Myocyte (in vitro differentiated cells): Measurements from ENCODE around the gene CEP295NL. TPM values are rescaled to one million over a fixed set of nuclear protein-coding genes. Genes with fewer than 3 reads are reported as not detected.
"Not testable (repeated sequence)": the region's sequence is repeated elsewhere in the genome, so short reads cannot be mapped to it uniquely, and the experiment has no call there.

ENCODE experiments used
- DNase-seq: peaks from one replicate; pipeline ENCODE4 v3.0.0-alpha.2; 2012; ENCODE audit warnings: low read depth
- total RNA-seq: library from RNA; depleted of rRNA; stranded (reverse); fragments of >200 nt; gene quantifications from 2 replicates; pipeline ENCODE4 v1.2.3, GENCODE V29; 2014

Gene CEP295NL
- total RNA-seq, 1 donor from 2014 or later = 1.7 TPM

DNA sequence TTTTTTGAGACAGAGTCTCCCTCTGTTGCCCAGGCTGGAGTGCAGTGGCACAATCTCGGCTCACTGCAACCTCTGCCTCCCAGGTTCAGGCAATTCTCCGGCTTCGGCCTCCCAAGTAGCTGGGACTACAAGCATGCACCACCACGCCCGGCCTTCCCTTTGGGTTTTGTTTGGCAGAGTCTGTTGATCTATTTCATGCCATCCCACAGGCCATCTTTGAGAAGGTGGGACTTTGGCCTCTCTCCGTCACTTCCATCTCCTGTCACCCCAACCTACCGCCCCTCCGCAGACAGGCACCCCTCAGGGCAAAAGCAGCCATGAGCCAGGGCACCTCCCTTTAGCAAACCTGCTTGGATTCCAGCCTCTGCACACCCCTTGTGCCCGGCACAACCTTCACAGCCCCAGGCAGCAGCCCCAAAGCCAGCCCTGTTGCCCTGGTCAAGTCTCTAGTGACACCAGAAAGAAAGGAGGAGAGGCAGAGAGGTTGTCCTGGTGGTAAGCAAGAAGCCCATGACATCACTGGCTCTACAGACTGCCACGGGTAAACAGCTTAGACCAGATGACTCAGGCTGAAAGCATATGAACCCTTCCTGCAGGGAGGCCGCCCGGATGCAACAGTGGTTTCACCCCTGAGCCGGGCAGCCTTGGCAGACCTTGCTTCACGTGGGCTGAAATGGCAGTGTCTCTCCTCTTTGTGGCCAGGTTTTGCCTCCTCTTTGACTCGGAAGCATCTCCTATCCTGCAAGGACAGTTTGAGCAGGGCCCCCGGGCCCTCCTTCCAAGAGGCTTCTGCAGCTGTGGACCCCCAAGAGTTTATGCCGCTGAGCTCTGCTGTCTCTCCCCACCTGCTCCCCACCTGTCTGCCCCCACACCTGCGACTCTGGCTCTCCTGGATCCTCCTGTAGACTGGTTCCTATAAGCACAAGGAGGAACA, 30.3 kb upstream of the CEP295NL start:
- DNase-seq = peak; percentile 93

DNA sequence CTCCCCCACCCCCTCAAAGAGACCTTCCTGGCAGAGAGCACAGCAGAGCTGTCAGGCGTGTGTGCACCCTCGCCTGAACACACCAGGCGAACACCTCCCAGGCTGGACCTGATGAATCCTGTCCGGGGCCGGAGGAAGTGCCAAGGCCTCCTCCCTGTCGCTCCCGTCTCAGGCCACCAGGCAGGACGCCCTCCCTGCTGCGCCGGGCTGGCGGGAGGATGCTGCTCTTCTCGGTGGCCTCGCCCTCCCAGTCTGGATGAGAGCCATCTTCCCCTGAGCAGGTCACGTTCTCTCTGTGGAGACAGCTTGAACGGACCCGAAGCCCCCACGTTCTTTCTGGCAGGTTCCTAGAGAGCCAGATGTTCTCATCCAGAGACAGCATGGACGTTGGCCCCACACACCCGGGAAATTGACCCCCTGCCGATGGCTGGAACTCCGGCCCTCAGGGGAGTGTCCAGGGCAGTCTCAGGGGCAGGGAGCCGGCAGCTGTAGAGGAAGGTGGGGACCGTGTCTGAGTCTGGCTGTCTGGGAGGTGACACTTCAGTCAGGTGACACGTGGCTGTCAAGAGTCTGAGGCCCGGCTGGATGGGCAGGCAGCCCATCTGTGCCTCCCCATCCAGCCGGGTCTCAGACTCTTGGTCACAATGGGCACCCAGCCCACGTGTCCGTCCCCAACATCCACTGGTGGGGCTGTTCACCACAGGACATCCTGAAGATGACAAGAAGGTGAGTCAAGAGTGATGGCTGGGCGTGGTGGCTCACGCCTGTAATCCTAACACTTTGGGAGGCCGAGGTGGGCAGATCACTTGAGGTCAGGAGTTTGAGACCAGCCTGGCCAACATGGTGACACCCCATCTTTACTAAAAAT, 27.1 kb upstream of the CEP295NL start:
- peak; percentile 43 for DNase-seq

DNA sequence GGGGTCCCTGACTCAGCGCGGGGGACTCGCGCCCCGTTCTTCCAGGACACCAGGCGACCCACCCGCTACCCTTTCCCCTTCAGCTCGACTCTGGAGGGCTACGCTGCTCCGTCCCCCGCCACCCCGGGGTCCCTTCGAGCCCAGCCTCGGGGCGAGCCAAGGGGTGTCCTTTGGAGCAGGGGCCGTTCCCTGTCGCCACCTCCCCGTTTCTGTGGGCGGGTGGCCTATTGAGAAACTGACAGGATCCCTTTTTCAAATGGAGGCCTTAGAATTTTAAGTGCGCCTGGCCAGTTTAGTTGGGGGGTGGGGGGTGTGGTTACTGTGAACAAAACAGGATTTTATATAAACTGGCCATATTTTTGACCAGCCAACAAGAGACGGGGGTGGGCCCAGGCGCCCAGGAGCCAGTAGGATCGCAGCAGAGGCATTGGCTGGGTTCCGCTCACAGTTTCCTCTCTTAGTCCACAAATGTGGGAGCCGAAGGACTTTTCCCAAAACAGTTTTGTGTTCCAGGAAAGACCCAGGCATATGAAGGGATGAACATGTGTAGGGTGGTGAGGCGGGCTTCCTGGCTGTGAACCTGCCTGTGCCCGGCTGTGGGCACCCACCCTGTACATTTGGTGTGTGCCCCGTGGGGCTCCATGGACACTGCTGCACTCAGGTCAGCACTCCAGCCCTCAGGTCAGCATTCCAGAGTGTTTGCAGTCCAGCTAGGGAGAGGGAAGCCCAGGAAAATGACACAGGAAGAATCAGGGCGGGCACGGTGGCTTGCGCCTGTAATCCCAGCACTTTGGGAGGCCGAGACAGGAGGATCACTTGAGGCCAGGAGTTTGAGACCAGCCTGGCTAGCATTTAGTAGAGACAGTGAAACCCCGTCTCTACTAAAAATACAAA, 22.9 kb upstream of the CEP295NL start:
- DNase-seq = peak; percentile 41

DNA sequence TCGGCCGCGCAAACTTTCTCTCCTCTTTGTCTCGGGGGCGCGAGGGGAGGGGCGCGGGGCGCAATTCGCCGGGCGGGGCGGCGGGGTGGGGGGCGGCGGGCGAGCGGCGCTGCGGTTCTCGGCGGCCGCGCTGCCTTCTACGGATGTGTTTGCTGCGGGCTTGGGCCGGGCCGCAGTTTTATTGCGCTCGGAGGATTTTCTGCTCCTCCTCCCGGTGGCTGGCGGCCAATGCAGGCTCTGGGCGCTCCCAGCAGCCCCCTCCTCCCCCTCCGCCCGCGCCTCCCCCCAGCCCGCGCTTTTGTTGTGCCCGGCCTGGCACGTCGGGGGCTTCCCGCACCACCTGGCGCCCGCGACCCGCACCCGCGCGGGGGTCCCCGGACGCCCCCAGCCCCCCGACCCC, 22.2 kb upstream of the CEP295NL start, which contains the start of gene TIMP2:
Gene TIMP2 (minus strand): TSS at position 154 of the 400 bp plus-strand sequence. CDS start 299 bp downstream, outside the sequence.
- DNase-seq = peak; percentile 85

DNA sequence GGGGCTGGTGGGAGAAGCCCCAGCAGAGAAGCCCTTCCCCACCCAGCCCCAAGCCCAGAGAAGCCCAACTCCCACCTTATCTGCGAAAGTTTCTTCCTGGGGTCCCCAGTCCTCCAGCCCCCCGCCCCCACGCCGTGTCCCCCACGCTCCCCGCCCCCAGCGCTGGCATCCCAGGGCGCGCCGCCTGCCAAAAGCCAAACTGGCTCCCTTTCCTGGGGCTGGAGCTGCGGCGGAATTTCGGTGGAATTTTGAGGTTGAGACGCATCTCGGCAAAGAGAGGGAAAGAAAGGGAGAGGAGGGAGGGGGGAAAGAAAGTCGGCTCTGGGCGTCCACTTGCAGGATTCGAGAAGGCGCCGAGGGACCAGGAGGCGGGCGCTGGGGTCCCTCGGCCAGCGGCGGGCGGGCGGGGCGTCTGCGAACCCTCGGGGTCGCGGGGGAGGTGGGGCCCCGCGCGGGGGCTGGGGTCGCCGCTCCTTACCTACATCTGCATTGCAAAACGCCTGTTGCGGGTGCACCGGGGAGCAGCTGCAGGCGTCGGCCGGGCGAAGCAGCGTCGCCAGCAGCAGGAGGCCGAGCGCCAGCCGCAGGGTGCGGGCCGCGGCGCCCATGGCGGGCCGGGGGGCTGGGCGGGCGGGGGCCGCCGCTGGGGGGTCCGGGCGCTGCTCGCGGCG, 21.6 kb upstream of the CEP295NL start:
- peak; percentile 58 for DNase-seq

DNA sequence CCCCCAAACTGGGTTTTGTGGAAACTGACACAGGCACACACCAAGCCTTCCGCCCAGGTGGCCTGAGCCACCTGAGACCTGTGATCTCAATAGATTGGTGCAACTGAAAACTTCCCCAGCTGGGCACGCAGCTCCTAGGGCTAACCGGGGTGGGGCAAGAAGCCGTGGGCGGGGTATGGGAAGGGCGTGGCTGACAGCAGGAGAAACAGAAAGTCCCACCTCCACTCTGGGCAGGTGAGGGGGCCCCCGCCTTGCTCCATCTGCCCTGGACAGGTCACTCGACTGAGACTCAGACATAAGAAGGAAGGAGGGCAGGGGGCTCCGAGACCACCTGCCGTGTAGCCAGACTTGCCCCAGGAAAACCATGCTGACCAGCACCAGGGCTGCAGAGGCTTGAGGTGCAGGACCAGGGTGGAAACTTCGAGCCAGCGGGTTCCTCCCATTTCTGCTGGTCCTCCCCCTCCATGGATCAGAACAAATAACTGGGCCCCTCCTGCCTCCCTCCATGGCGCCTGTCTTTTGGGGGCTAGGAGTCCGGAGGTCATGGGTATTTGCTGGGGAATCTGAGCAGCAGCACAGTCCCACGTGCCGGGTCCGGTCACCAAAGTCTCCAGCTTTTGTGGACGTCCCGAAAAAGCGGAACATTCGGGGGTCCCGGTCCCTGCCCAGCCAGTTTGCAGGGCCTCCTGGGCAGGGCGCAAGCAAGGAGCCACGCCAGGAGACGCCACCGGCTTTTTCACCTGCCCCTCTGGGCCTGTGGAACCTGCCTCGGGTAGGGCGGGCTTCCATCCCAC, 20.9 kb upstream of the CEP295NL start:
- DNase-seq = peak; percentile 25

DNA sequence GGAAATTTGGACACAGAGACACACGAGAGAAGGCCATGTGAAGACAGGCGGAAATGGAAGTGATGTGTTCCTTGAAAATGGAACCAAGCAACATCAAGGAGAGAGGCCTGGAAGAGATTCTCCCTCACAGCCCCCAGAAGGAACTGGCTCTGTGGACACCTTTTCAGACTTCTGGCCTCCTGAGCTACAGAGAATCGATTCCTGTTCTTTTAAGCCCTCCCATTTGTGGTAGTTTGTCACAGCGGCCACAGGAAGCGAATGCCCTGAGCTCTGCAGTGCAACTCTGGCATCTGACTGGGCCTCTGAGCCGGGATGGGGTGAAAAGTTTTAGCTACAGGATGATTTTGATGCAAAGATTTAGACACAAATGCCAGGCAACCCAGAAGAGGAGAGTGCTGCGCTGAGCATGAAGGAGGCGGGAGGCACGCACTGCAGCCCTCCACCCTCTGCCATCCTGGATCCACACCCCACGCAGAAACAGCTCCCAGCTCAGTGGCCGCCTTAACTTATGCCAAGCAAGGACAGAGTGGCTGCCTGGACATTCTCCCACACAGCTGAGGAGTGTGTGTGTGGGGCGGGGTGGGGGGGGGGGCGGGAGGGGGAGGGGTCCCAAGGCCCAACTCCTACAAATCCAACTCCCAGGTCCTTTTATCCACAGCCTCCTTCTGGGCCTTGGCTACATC, 20.0 kb upstream of the CEP295NL start:
- no peak for DNase-seq

DNA sequence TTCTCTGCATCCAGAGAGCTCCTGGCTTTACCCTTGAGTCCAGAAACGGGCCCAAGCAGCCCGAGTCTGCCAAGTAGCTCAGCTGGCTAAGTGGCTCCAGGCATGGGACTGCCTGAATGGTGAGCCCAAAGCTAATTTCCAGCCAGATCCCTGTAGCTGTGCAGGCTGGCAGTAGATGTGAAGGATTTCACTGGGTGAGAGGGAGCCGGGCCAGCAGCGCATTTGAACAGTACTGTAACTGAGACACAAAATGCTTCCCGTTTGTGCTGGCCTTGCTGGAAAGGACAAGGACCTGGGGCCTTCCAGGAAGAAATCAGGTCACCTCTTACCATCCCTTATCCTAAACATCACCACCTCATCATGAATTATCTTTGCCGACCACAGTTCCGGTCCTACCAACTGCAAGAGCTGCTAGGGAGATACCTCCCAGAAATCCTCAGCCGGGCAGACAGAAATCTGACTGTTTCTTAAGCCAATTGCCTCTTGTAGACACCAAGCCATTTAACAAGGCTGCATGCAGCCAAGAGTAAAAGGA, 18.5 kb upstream of the CEP295NL start:
- no peak for DNase-seq

DNA sequence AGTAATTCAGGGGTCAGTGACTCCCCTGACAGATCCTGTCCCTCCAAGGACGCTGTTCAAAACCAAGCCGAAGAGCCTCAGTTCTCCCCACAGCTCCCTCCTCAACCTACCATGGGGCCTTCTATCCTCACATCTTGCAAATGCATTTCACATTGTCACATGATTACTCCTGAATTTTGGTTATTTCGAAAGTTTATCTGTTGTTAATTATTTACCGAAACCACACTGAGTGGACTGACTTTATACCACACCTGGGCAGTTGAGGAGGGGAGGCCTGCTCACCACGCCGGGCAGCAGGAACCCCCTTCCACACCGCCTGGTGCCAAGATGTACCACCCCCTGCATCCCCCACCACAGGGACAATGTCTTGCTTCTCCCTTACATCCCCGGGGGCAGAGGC, 17.5 kb upstream of the CEP295NL start:
- no peak for DNase-seq

DNA sequence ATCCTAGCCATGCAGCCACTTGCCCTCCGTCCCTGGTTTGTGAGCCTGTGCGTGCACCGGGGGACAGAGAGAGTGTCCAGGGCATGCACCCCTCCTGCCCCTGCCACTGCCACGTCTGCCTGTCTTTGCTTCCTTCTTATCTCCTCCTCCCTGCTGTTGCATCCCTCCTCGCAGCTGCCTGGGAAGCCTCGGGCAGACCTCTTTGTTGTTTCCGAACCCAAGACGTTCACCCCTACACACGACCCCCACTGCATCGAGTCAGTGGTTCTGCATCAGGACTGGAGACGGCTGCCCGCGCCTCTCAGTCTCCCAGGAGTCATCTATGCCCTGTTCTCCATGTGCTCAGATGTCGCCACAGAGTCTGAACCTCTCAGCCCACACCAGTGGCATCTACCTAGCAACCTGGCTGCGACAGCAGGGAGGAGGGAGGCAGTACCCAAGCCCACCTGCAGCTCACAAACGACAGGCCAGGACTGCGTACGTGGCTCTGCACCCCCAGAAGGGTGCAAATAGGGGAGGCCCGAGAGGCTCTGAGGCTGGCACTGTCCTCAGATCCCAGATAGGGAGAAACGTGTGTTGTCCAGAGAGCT, 17.0 kb upstream of the CEP295NL start:
- DNase-seq = no peak

DNA sequence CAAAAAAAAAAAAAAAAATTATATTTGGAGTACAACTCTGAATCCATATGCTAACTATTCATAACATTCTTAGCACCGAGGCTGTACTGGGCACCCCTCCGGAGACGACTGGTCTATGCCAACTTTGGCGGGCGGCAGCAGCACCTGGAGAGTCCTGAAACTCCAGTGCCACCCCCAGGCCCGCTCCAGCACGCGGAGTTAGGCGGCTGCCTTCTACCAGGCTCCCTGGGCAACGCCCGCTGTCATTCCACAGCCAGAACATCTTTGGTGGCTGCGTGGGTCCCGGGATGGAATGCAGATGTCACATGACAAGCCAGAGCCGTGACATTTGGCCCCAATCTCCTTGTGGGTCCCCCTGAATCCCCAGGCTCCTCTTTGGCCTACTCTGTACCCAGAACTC, 16.0 kb upstream of the CEP295NL start:
- no peak for DNase-seq

DNA sequence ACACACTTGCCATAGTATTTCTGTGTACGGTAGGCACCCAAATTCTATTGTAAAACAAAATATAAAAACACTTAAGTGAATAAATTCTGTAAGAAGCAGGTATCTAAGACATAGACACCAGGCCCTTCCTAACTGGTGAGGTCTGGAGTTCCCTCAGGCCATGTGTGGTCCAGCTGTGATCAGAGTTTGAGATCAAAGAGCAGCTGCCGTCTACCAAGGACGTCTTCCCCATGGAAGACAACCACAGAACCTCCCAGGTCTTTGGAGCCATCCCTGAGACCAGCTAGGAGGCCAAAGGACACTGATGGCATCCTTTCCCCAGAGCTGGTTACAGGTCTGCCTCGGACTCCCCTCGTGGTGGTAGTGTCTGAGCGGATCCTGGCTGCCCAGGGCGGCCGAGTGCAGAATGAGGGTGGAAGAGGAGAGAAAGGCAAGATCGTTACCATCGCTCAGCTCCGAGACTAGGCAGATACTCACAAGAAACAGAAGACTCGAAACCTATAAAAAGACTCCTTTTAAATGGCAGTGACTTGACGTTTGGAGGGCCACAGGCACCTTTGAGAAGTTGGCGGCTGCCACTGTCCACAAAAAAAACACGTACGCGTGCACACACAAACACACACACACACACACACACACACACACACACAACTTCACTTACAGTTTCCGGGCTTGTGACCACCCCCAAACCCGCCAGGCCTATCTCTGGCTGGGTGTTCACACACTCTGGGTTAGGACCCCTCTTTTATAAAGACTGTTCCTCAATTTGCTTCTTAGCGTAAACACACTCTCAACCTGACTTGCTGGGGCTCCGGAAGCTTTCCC, 14.7 kb upstream of the CEP295NL start:
- DNase-seq = peak; percentile 66

DNA sequence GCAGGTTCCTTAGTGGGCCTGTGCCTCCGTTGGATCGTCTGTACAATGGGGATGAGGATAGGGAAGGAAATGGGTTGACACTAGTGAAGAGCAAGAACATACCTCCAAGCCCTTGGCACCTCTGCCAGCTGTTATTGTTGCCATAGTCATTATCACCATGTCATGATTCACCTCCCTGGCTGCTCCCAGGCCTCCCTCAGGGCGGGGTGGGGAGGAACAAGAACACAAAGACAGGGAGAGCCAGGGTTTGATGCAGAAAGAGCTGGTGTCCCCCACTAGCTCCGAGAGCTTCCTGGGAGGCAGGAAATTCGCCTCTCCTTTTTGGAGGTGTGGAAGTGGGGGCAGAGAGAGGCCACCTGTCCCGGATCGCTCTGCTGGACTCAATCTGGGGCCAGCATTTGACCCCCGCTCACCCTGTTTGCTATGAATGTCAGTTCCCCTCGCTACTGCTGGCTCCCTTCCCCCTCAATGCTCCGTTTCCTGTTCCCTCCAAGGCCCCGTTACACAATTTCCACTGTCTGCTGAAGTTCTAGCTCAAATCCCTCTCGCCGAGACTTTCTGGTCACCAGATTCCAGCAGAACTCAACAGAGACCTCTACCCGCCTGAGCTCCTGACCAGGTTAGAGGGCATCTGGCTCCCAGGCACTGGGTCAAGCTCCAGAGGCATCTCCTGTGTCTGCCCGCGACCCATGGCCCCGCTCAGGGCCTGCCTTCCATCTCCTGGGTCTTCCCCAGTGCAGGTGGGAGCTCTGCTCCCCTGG, 13.1 kb upstream of the CEP295NL start:
- DNase-seq = peak; percentile 83

DNA sequence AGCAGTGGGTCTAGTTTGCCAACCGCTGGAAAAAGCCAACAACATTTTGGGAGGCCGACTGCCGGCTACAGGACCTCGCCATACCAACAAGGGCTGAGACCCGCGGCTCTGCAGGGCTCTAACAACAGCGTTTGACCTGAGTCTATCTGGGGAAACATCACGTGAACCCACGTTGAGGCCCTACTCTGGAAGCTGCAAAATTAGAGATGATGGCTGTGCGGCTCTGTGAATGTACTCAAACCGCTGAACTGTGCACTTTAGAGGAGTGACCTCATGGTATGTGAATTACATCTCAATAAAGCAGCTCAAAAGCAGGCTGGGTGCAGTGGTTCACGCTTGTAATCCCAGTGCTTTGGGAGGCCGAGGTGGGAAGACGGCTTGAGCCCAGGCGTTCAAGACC, 10.1 kb upstream of the CEP295NL start:
- DNase-seq = no peak

DNA sequence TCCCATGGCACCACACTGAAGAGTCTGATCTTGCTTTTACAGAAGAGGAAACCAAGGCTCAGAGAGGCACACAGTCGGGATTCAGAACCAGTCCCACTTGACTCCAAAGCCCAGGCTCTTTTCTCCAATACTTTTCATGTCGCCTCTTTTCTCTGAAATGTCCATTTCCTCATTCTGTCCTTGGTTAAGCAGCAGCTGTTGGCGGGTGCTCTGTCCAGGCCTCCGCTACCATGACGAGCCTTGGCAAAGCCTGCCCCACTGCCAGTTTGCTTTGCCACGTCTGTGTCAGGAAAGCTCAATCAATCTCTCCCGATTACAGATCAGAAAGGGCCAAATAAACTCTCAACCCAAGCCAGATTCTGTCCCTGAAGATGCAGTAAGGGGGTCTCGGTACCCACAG, 9.1 kb upstream of the CEP295NL start:
- DNase-seq = no peak

DNA sequence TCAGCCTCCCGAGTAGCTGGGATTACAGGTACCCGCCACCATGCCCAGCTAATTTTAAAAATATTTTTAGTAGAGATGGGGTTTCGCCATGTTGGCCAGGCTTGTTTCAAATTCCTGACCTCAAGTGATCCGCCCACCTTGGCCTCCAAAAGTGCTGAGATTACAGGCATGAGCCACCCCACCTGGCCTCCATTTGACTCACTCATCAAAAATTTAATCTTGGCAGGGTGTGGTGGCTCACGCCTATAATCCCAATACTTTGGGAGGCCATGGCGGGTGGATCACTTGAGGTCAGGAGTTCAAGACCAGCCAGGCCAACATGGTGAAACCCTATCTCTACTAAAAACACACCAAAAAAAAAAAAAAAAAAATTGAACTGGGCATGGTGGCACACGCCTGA, 8.5 kb upstream of the CEP295NL start:
- DNase-seq = not testable (repeated sequence)
